Ovary (tissue), 9 donors: Measurements from ENCODE around the gene MOSMO. TPM values are rescaled to one million over a fixed set of nuclear protein-coding genes. Genes with fewer than 3 reads are reported as not detected.

ENCODE experiments used
- DNase-seq, 5 donors: peaks; one replicate each; pipeline ENCODE4 v3.0.0-alpha.2; 2019 to 2020
- H3K27ac ChIP-seq, 2 donors: fragments of 200-600 bp; one replicate each; pipeline versions ENCODE4 v1.5.1 to v1.8.0; 2019 to 2022
- H3K27me3 ChIP-seq: fragments of 200-600 bp; one replicate; pipeline ENCODE4 v1.8.0; 2022
- H3K36me3 ChIP-seq: fragments of 200-600 bp; sonication (generic); one replicate; pipeline ENCODE4 v1.5.1; 2019
- H3K4me1 ChIP-seq: one replicate; pipeline ENCODE4 v1.8.1; 2013; ENCODE audit warnings: mild to moderate bottlenecking, moderate library complexity; ENCODE audit not compliant: insufficient read depth
- H3K4me3 ChIP-seq: fragments of 200-600 bp; sonication (generic); one replicate; pipeline ENCODE4 v1.5.1; 2017
- H3K9me3 ChIP-seq, 2 donors: fragments of 200-600 bp in 1 of 2; sonication (generic) in 1 of 2; one replicate each; pipeline versions ENCODE4 v1.5.1 to v1.8.1; 2013 to 2019; ENCODE audit warnings: mild to moderate bottlenecking in 1 of 2, moderate library complexity in 1 of 2
- EP300 ChIP-seq: sonication (generic); formaldehyde crosslinking; IDR thresholded peaks from one replicate; pipeline ENCODE4 v1.6.1; 2017; ENCODE audit warnings: antibody characterized with exemption
- POLR2A ChIP-seq: fragments of 450-650 bp; IDR thresholded peaks from one replicate; pipeline ENCODE4 v1.6.1; 2017; ENCODE audit warnings: antibody characterized with exemption, mild to moderate bottlenecking, moderate library complexity
- WGBS, 3 donors: extraction: QIAGEN DNeasy Blood & Tissue Kit in 1 of 3; methylation state at CpG; one replicate each; pipeline versions ENCODE4 v1.1.5 to v1.1.7; 2013 to 2017; 5-methylcytosine and 5-hydroxymethylcytosine counted together
- intact Hi-C, 4 donors: fragments of 100-400 bp; cut with DNase I; formaldehyde crosslinking; loops; one replicate each; pipeline versions ENCODE4 v1.11.0 to v1.15.1; 2022 to 2023
- polyA plus RNA-seq, 2 donors: library from polyadenylated mRNA; stranded (reverse); fragments of 200-250 nt in 1 of 2; fragments of 350-450 nt in 1 of 2; fragmentation: Illumina TruSeq in 1 of 2; extraction: RNeasy Lipid Tissue Mini Kit (QIAGEN cat#74804) in 1 of 2; gene quantifications; one replicate each; pipeline ENCODE4 v1.2.3, GENCODE V29; 2013 to 2014
- total RNA-seq, 7 donors: library from RNA; depleted of rRNA in 2 of 7; stranded (reverse); fragments of >200 nt in 2 of 7; fragmentation: NEBNext Ultra II Directional in 3 of 7; extraction: Animal tissue kit (Norgen Biotek cat#: 25700) in 3 of 7; gene quantifications; one replicate each; pipeline versions ENCODE4 v1.1.0 to v1.2.4, GENCODE V29; 2016 to 2023
- TF ChIP-seq, protein P1 (sequence below), 3 donors: fragments of 450-650 bp in 2 of 3; fragments of 200-600 bp in 1 of 3; IDR thresholded peaks; one replicate each; pipeline versions ENCODE4 v1.5.1 to v1.8.0; 2016 to 2022; ENCODE audit warnings: antibody characterized with exemption in 3 of 3, mild to moderate bottlenecking in 1 of 3
- donor health status: DM: no; HTN: no; CAD: no; lungs with moderate emphysema.
- donor health status: DM: no; HTN: no; CAD: no.
- donor health status: Bipolar disorder and iron deficiency.
- donor health status: DM: yes; HTN: yes; CAD: no.
- donor health status: DM: no; HTN: no; CAD: no.
- donor health status: DM: yes; HTN: yes; CAD: no.

The MOSMO gene
- total and polyA plus RNA-seq, 9 donors: 11.6 to 33.3 (median 18.2) TPM

DNA sequence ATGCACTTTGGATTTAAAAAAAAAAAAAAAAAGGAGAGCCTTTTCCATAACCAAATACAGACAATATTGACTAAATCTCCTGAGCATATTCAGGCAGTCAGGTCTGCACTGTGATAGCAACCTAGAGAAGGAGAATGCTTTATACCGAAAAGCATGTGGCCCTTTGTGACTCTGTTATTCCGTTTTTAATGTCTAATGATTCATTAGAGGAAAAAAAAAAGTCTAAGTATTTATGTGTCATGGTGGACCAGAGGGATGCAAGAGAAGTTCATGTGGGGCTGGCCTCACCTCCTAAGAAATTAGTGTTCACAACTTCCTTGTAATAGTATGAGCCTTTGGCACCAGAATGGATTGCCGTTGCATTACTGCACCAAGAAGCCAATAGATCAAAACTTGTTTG, 73.1 kb downstream of the MOSMO start:
- no peaks in the 10 kb centered on the region for H3K9me3 ChIP-seq
- WGBS, 3 donors: 87 to 96% (median 90%) methylated on average over 3 of the region's 3 CpGs
- H3K27ac ChIP-seq: no peak overlapping the region
- intact Hi-C loops: no loop called here
- no peak for DNase-seq
- no peak overlapping the region for H3K4me3 ChIP-seq
- H3K4me1 ChIP-seq: peaks cover 1% of the 10 kb centered on the region
- TF ChIP-seq POLR2A: no peak
- TF ChIP-seq, protein P1, sequence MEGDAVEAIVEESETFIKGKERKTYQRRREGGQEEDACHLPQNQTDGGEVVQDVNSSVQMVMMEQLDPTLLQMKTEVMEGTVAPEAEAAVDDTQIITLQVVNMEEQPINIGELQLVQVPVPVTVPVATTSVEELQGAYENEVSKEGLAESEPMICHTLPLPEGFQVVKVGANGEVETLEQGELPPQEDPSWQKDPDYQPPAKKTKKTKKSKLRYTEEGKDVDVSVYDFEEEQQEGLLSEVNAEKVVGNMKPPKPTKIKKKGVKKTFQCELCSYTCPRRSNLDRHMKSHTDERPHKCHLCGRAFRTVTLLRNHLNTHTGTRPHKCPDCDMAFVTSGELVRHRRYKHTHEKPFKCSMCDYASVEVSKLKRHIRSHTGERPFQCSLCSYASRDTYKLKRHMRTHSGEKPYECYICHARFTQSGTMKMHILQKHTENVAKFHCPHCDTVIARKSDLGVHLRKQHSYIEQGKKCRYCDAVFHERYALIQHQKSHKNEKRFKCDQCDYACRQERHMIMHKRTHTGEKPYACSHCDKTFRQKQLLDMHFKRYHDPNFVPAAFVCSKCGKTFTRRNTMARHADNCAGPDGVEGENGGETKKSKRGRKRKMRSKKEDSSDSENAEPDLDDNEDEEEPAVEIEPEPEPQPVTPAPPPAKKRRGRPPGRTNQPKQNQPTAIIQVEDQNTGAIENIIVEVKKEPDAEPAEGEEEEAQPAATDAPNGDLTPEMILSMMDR (IDR thresholded peaks at IDR 0.05): no peak
- TF ChIP-seq EP300: no peak
- no peaks in the 10 kb centered on the region for H3K27me3 ChIP-seq
- no peaks in the 10 kb centered on the region for H3K36me3 ChIP-seq

DNA sequence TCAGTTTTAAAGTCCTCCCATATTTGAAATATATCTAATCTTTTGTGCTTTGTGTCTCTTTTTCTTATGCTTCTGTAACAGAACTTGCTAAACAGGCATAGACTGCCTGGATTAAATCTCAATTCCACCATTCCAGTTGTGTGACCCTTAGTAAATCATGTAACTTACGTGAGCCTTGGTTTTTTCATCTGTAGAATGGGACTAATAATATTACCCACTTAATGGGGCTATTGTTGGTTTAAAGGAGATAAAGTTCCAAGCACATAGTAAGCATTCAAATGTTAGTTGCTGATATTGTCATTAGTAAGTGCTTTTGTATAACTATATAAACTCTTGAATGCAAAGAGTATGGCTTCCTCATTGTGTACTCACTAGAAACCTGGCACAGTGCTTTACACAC, 78.5 kb downstream of the MOSMO start:
- TF ChIP-seq POLR2A: no peak
- TF ChIP-seq EP300: no peak
- TF ChIP-seq, protein P1 (IDR thresholded peaks at IDR 0.05): no peak
- intact Hi-C loops: no loop called here
- H3K4me1 ChIP-seq: no peaks in the 10 kb centered on the region
- no peak overlapping the region for H3K27ac ChIP-seq
- no peaks in the 10 kb centered on the region for H3K36me3 ChIP-seq
- H3K9me3 ChIP-seq: no peaks in the 10 kb centered on the region
- no peak overlapping the region for H3K4me3 ChIP-seq
- no peak for DNase-seq
- WGBS, 3 donors: 95 to 98% (median 97%) methylated on average over 1 of the region's 1 CpG
- no peaks in the 10 kb centered on the region for H3K27me3 ChIP-seq

DNA sequence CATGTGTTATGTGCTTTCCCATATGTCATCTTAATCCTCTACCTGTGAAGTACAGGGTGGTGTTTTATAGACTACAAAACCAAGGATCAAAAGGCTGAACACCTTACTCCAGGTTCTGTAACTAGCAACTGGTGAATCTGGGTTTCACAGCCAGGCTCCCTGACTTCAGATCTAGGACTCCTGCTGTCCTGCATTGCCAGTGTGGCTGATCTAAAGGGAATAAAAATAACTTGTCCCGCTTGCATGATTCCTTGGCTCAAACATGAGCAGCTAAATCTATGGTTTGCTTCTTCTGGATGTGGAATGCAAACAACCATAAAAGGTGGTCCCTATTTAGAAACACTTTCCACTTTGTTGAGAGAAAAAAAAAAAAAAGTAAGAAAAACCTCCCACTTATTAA, 80.7 kb downstream of the MOSMO start:
- DNase-seq: no peak
- TF ChIP-seq, protein P1 (IDR thresholded peaks at IDR 0.05): no peak
- TF ChIP-seq EP300: no peak
- no peak for TF ChIP-seq POLR2A
- intact Hi-C loops: no loop called here
- Histone ChIP-seq H3K9me3 (no peaks in the 10 kb centered on the region), H3K36me3 (no peaks in the 10 kb centered on the region), H3K4me3 (no peak overlapping the region), H3K27ac (no peak overlapping the region), H3K27me3 (no peaks in the 10 kb centered on the region), H3K4me1 (peaks cover 2% of the 10 kb centered on the region)
- 21 to 49% (median 43%) methylated on average over 1 of the region's 1 CpG for WGBS, 3 donors

DNA sequence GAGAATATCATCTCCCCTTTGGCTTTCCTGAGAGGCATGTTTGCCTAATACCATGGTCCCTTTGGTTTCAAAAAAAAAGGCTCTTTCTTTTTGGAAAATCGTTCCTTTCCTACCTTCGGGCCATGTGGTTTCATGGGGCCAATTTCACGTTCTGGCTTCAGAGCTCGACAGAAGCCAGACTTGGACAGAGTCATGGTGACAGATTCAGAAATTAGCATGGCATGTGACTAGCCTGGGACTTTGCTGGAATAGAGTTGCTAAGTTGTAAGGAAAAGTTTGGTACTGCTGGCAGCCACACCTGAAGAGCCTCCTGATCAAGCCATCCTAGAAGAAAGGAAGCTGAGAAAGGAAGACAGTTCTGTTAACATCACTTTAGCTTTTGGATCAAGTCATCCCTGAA, 82.0 kb downstream of the MOSMO start:
- H3K27ac ChIP-seq: no peak overlapping the region
- no peak overlapping the region for H3K4me3 ChIP-seq
- DNase-seq: no peak
- H3K4me1 ChIP-seq: peaks cover 2% of the 10 kb centered on the region
- intact Hi-C loops: no loop called here
- H3K27me3 ChIP-seq: no peaks in the 10 kb centered on the region
- no peak for TF ChIP-seq POLR2A
- TF ChIP-seq, protein P1 (IDR thresholded peaks at IDR 0.05): no peak
- TF ChIP-seq EP300: no peak
- 84 to 87% (median 84%) methylated on average over 4 of the region's 4 CpGs for WGBS, 3 donors
- no peaks in the 10 kb centered on the region for H3K9me3 ChIP-seq
- H3K36me3 ChIP-seq: no peaks in the 10 kb centered on the region

DNA sequence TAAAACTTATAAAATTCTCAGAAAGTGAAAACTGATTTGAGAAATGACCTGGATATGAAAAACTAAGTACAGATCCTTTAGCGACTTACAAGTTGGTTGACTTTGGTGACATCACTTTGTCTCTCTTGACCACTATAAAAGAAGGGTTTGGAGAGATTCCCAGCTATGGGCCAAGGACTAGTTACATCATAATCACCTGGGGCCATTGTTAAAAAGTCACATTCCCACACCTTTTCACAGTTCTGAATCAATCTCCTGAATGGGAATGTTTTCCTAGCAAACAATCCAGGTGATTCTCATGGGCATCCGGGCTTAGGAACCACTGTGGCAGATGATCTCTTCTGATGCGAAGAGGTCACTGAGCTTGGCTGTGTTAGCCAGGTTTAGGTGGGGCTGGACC, 83.8 kb downstream of the MOSMO start:
- Histone ChIP-seq H3K36me3 (no peaks in the 10 kb centered on the region), H3K27me3 (no peaks in the 10 kb centered on the region), H3K9me3 (no peaks in the 10 kb centered on the region), H3K4me3 (no peak overlapping the region), H3K27ac (no peak overlapping the region), H3K4me1 (peaks cover 2% of the 10 kb centered on the region)
- TF ChIP-seq EP300 (no peak), POLR2A (no peak)
- TF ChIP-seq, protein P1 (IDR thresholded peaks at IDR 0.05): no peak
- intact Hi-C loops: no loop called here
- no peak for DNase-seq
- 85 to 93% (median 91%) methylated on average over 3 of the region's 3 CpGs for WGBS, 3 donors
